Prostate gland (tissue), 2 donors: ENCODE data around the gene SRPK1. TPM values are rescaled to one million over a fixed set of nuclear protein-coding genes. Genes with fewer than 3 reads are reported as not detected.
"Not testable (repeated sequence)": the region's sequence is repeated elsewhere in the genome, so short reads cannot be mapped to it uniquely, and the experiment has no call there.

Experiments used
- DNase-seq: peaks from one replicate; pipeline ENCODE4 v3.0.0-alpha.2; 2019; ENCODE audit warnings: low spot score
- H3K27ac ChIP-seq, 2 donors: fragments of 200-600 bp; sonication (generic); 2 replicates each; pipeline ENCODE4 v1.5.1; 2017 to 2019
- H3K27me3 ChIP-seq: fragments of 200-600 bp; sonication (generic); replicated peaks from 2 replicates; pipeline ENCODE4 v1.5.1; 2019; ENCODE audit not compliant: insufficient read depth
- H3K36me3 ChIP-seq, 2 donors: fragments of 200-600 bp; sonication (generic); 1 replicate in 1 of 2; 2 replicates in 1 of 2; pipeline versions ENCODE4 v1.5.1 to v1.8.1; 2017 to 2019
- H3K4me1 ChIP-seq: fragments of 200-600 bp; sonication (generic); replicated peaks from 2 replicates; pipeline ENCODE4 v1.5.1; 2019
- H3K4me3 ChIP-seq, 2 donors: fragments of 200-600 bp; sonication (generic); 2 replicates each; pipeline ENCODE4 v1.5.1; 2017 to 2019
- H3K9me3 ChIP-seq: fragments of 200-600 bp; sonication (generic); 2 replicates; pipeline ENCODE4 v1.5.1; 2017
- POLR2A ChIP-seq: fragments of 450-650 bp; IDR thresholded peaks from one replicate; pipeline ENCODE4 v1.6.1; 2016; ENCODE audit warnings: antibody characterized with exemption, mild to moderate bottlenecking
- POLR2AphosphoS5 ChIP-seq: sonication (generic); formaldehyde crosslinking; IDR thresholded peaks from one replicate; pipeline ENCODE4 v1.6.1; 2017; ENCODE audit warnings: antibody characterized with exemption
- WGBS: methylation state at CpG from one replicate; pipeline ENCODE4 v1.1.5; 2018; 5-methylcytosine and 5-hydroxymethylcytosine counted together
- intact Hi-C: fragments of 100-400 bp; cut with DNase I; formaldehyde crosslinking; loops from one replicate; pipeline ENCODE4 v1.14.2; 2022
- total RNA-seq, 2 donors: library from RNA; depleted of rRNA; stranded (reverse); fragments of >200 nt; gene quantifications; one replicate each; pipeline ENCODE4 v1.1.0, GENCODE V29; 2016
- TF ChIP-seq, protein P1 (sequence below), 4 experiments: fragments of 200-600 bp in 2 of 4; fragments of 450-650 bp in 2 of 4; sonication (generic) in 2 of 4; IDR thresholded peaks; 1 replicate in 3 of 4; 2 replicates in 1 of 4; pipeline ENCODE4 v1.5.1; 2016 to 2019; ENCODE audit warnings: antibody characterized with exemption in 4 of 4, mild to moderate bottlenecking in 2 of 4, moderate library complexity in 2 of 4

Gene SRPK1
- total RNA-seq, 2 donors from 2014 or later, result 19.4 to 59.4 TPM

DNA sequence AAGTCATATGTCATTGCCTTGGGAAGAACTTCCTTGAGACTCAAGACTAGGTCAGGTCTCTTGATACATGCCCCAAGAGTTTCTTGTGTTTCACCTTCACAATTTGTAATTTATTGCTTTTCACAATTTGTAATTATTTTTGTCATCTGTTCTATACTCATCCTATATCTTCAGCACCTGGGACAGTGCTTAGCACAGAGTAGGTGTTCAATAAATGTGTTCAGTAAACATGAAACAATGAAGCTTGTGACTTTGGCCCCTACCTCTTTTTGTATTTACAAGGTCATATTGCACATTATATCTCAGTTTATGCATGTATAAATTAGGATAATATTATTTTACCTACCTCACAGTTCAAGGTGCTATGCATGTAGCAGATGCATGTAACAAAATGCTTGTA, 21.5 kb upstream of the SRPK1 start:
- H3K27me3 ChIP-seq, result no peaks in the 10 kb centered on the region
- DNase-seq, result no peak
- intact Hi-C loops, result no loop called here

DNA sequence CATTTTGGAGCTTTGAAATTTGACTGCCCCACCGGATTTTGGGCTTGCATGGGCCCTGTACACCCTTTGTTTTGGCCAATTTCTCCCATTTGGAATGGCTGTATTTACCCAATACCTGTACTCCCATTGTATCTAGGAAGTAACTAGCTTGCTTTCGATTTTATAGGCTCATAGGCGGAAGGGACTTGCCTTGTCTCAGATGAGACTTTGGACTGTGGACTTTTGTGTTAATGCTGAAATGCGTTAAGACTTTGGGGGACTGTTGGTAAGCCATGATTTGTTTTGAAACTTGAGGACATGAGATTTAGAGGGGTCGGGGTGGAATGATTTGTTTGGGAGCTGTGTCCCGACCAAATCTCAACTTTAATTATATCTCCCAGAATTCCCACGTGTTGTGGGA, 20.3 kb upstream of the SRPK1 start:
- H3K4me1 ChIP-seq, H3K4me3 ChIP-seq, H3K9me3 ChIP-seq, H3K27ac ChIP-seq, DNase-seq, H3K27me3 ChIP-seq, H3K36me3 ChIP-seq, intact Hi-C loops: not testable (repeated sequence)
- WGBS, result 80% methylated on average over 7 of the region's 7 CpGs

More for the DNA sequence above, 21.5 kb upstream of the SRPK1 start:
- Histone ChIP-seq H3K4me3 (no peak overlapping the region), H3K9me3 (no peaks in the 10 kb centered on the region), H3K4me1 (no peaks in the 10 kb centered on the region), H3K27ac (no peak overlapping the region), H3K36me3 (no peaks in the 10 kb centered on the region)
- TF ChIP-seq POLR2AphosphoS5, result no peak
- TF ChIP-seq, protein P1, sequence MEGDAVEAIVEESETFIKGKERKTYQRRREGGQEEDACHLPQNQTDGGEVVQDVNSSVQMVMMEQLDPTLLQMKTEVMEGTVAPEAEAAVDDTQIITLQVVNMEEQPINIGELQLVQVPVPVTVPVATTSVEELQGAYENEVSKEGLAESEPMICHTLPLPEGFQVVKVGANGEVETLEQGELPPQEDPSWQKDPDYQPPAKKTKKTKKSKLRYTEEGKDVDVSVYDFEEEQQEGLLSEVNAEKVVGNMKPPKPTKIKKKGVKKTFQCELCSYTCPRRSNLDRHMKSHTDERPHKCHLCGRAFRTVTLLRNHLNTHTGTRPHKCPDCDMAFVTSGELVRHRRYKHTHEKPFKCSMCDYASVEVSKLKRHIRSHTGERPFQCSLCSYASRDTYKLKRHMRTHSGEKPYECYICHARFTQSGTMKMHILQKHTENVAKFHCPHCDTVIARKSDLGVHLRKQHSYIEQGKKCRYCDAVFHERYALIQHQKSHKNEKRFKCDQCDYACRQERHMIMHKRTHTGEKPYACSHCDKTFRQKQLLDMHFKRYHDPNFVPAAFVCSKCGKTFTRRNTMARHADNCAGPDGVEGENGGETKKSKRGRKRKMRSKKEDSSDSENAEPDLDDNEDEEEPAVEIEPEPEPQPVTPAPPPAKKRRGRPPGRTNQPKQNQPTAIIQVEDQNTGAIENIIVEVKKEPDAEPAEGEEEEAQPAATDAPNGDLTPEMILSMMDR (IDR thresholded peaks at IDR 0.05), result no peak
- no peak for TF ChIP-seq POLR2A

GRCh38 chr6:35940014-35940413, 19.1 kb upstream of the SRPK1 start:
- H3K4me1 ChIP-seq, intact Hi-C loops, DNase-seq, H3K36me3 ChIP-seq, H3K4me3 ChIP-seq, H3K9me3 ChIP-seq, H3K27me3 ChIP-seq, H3K27ac ChIP-seq: not testable (repeated sequence)
- 88% methylated on average over 2 of the region's 2 CpGs for WGBS

DNA sequence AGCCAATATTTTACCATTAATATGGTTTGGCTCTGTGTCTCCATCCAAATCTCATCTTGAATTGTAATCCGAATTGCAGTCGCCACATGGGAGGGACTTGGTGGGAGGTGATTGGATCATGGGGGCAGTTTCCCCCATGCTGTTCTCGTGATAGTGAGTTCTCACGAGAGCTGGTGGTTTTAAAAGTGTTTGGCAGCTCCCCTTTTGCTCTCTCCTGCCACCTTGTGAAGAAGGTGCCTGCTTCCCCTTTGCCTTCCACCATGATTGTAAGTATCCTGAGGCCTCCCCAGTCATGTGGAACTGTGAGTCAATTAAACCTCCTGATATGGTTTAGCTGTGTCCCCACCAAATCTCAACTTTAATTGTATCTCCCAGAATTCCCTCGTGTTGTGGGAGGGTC, 18.4 kb upstream of the SRPK1 start:
- DNase-seq, H3K27me3 ChIP-seq, H3K4me3 ChIP-seq, H3K4me1 ChIP-seq, H3K27ac ChIP-seq, H3K9me3 ChIP-seq, intact Hi-C loops, H3K36me3 ChIP-seq: not testable (repeated sequence)
- 91% methylated on average over 5 of the region's 5 CpGs for WGBS

- H3K4me1 ChIP-seq, result no peaks in the 10 kb centered on the region
- WGBS, result 100% methylated on average over 1 of the region's 1 CpG
- no peak overlapping the region for H3K4me3 ChIP-seq
- H3K27me3 ChIP-seq, result no peaks in the 10 kb centered on the region
- intact Hi-C loops, result no loop called here
- H3K36me3 ChIP-seq, result no peaks in the 10 kb centered on the region
- H3K27ac ChIP-seq, result no peak overlapping the region
- no peak for TF ChIP-seq POLR2A
- TF ChIP-seq, protein P1 (IDR thresholded peaks at IDR 0.05), result no peak
- no peak for TF ChIP-seq POLR2AphosphoS5
- H3K9me3 ChIP-seq, result no peaks in the 10 kb centered on the region
- no peak for DNase-seq
Observed at GRCh38 chr6:35936681-35937359, 15.9 kb upstream of the SRPK1 start.

DNA sequence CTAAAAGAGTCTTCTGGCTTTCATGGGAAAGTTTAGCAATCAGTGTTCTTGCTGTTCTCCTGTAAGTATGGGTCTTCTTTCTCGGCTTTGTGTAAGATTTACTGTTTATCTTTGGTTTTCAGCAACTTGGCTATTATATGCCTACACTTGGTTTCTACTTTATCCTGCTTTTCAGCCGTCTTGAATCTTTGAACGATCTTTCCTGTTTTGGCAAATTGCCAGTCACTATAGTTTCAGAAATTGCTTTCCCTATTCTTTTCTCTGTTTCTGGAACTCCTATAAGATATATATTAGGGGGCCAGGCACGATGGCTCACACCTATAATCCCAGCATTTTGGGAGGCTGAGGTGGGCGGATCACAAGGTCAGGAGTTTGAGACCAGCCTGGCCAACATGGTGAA, 14.6 kb upstream of the SRPK1 start:
- H3K4me1 ChIP-seq, result no peaks in the 10 kb centered on the region
- H3K27ac ChIP-seq, result no peak overlapping the region
- DNase-seq, result no peak
- H3K36me3 ChIP-seq, result no peaks in the 10 kb centered on the region
- intact Hi-C loops, result no loop called here
- no peak overlapping the region for H3K4me3 ChIP-seq
- H3K27me3 ChIP-seq, result no peaks in the 10 kb centered on the region
- 44% methylated on average over 5 of the region's 5 CpGs for WGBS
- H3K9me3 ChIP-seq, result no peaks in the 10 kb centered on the region
- TF ChIP-seq POLR2AphosphoS5 (no peak), POLR2A (no peak)
- TF ChIP-seq, protein P1 (IDR thresholded peaks at IDR 0.05), result no peak
